ENCODE results near the gene RERE. TPM values are rescaled to one million over a fixed set of nuclear protein-coding genes. Genes with fewer than 3 reads are reported as not detected.

The RERE gene
- total and polyA plus RNA-seq, 2 experiments from 2014 or later: 148 to 170 TPM

GRCh38 chr1:8474369-8474768 is 343.1 kb downstream of the RERE start:
- Mint-ChIP-seq H3K4me3 (no peak overlapping the region), H3K9me3 (no peaks in the 10 kb centered on the region), H3K4me1 (peaks cover 52% of the 10 kb centered on the region), H3K27ac (no peak overlapping the region), H3K27me3 (ENCODE audit: insufficient read depth, low read depth, poor library complexity) (peaks cover 7% of the 10 kb centered on the region), H3K36me3 (ENCODE audit: low read depth) (peaks cover 2% of the 10 kb centered on the region; the same call in 1 of the 3 replicates)
- Histone ChIP-seq H3K36me3 (ENCODE audit: insufficient read depth) (no peaks in the 10 kb centered on the region), H3K27me3 (ENCODE audit: insufficient read depth) (no peaks in the 10 kb centered on the region), H3F3A (replicated peaks; ENCODE audit: low read depth) (no peaks in the 10 kb centered on the region), H2AFZ (no peak overlapping the region), H3K27ac (ENCODE audit: low read depth) (no peak overlapping the region), H4K20me1 (replicated peaks; ENCODE audit: insufficient read depth) (peaks cover 14% of the 10 kb centered on the region), H3K79me2 (replicated peaks; ENCODE audit: insufficient read depth) (peaks cover 54% of the 10 kb centered on the region), H3K9me2 (ENCODE audit: insufficient read depth) (no peaks in the 10 kb centered on the region), H3K4me2 (no peak overlapping the region), H3K4me1 (ENCODE audit: insufficient read depth) (peaks cover 39% of the 10 kb centered on the region), H3K4me3 (no peak overlapping the region)
- DNase-seq (ENCODE audit: low spot score) (no peak), ATAC-seq (no peak)
- TF ChIP-seq EZH2phosphoT487 (IDR thresholded peaks at IDR 0.05; ENCODE audit: unreplicated experiment) (no peak), ZNF114 (CRISPR knock-in tag; IDR thresholded peaks at IDR 0.05) (no peak), ZNF331 (CRISPR knock-in tag; IDR thresholded peaks at IDR 0.05; ENCODE audit: low read depth) (no peak), NANOG (IDR thresholded peaks at IDR 0.05; ENCODE audit: borderline replicate concordance) (no peak), REST (IDR thresholded peaks at IDR 0.05; ENCODE audit: unreplicated experiment) (no peak), CREB1 (CRISPR knock-in tag; IDR thresholded peaks at IDR 0.05; ENCODE audit: low read depth) (no peak), STAT1 (IDR thresholded peaks at IDR 0.05; ENCODE audit: unreplicated experiment) (no peak), POLR2AphosphoS5 (IDR thresholded peaks at IDR 0.05; ENCODE audit: low read depth) (no peak), ETS1 (IDR thresholded peaks at IDR 0.05) (no peak), JUNB (IDR thresholded peaks at IDR 0.05; ENCODE audit: unreplicated experiment) (no peak), EZH2 (IDR thresholded peaks at IDR 0.05; ENCODE audit: low read depth, unreplicated experiment) (no peak), ZNF462 (CRISPR knock-in tag; IDR thresholded peaks at IDR 0.05) (no peak)
